T follicular helper cell (primary cell): ENCODE data around the gene HOOK2.
"Not testable (repeated sequence)": the region's sequence is repeated elsewhere in the genome, so short reads cannot be mapped to it uniquely, and the experiment has no call there.

Experiments
- DNase-seq: peaks from one replicate; pipeline ENCODE4 v3.0.0-alpha.2; 2020; ENCODE audit warnings: low read depth
- total RNA-seq, 2 experiments: gene quantifications; one replicate each; lab custom pipeline; 2026; lab: John Stamatoyannopoulos, UW

Gene HOOK2
- 6.8 to 14.6 reads per million in 2 experiments for total RNA-seq

- no peak for DNase-seq
These were observed at the start of gene HOOK2 for GRCh38 chr19:12774588-12775555. Gene HOOK2, minus strand, starts transcription at chr19:12775552. Its CDS starts 103 bp downstream, at chr19:12775449.

GRCh38 chr19:12821761-12822160 is 46.4 kb upstream of the HOOK2 start:
- no peak for DNase-seq

GRCh38 chr19:12817810-12818209 is 42.5 kb upstream of the HOOK2 start:
- DNase-seq, result not testable (repeated sequence)

GRCh38 chr19:12817188-12817587 is 41.8 kb upstream of the HOOK2 start:
- not testable (repeated sequence) for DNase-seq

- DNase-seq, result no peak
These were observed 39.7 kb upstream of the HOOK2 start for GRCh38 chr19:12815088-12815487.

GRCh38 chr19:12806242-12807081 is 31.1 kb upstream of the HOOK2 start, which contains the start of gene RNASEH2A:
Gene RNASEH2A, plus strand, starts transcription at chr19:12806584. Its CDS starts 90 bp downstream, at chr19:12806674.
- DNase-seq, result peak; percentile 80

GRCh38 chr19:12804051-12804450 is 28.7 kb upstream of the HOOK2 start:
- DNase-seq, result no peak

GRCh38 chr19:12802267-12803106 is 27.1 kb upstream of the HOOK2 start:
- no peak for DNase-seq

GRCh38 chr19:12801466-12802266 is 26.3 kb upstream of the HOOK2 start, which contains the start of the genes PRDX2 and THSD8:
Gene PRDX2, minus strand, starts transcription at chr19:12801800. Its CDS starts 539 bp downstream, at chr19:12801261.
Gene THSD8, plus strand, starts transcription at chr19:12802069. Its CDS starts 3 bp downstream, at chr19:12802072.
- DNase-seq, result no peak

GRCh38 chr19:12800923-12801465 is 25.6 kb upstream of the HOOK2 start:
- no peak for DNase-seq

- DNase-seq, result no peak
These were observed 25.1 kb upstream of the HOOK2 start for GRCh38 chr19:12800466-12800770.

GRCh38 chr19:12799742-12800465 is 24.6 kb upstream of the HOOK2 start:
- DNase-seq, result no peak

- DNase-seq, result not testable (repeated sequence)
These were observed 22.3 kb upstream of the HOOK2 start for GRCh38 chr19:12797607-12798006.

- no peak for DNase-seq
These were observed 21.8 kb upstream of the HOOK2 start for GRCh38 chr19:12797141-12797587.

- peak; percentile 63 for DNase-seq
These were observed 21.1 kb upstream of the HOOK2 start for GRCh38 chr19:12796146-12797071.

GRCh38 chr19:12794971-12795381 is 19.6 kb upstream of the HOOK2 start:
- no peak for DNase-seq

- DNase-seq, result no peak
These were observed 19.0 kb upstream of the HOOK2 start for GRCh38 chr19:12794196-12794941.
